ENCODE measurements around the gene IARS1. TPM values are rescaled to one million over a fixed set of nuclear protein-coding genes. Genes with fewer than 3 reads are reported as not detected.

Gene IARS1
- total and polyA plus RNA-seq, 10 of the 15 experiments (the other 5 are each of a cell fraction or from before 2014, with no cell fraction given): 71.0 to 227 (median 153) TPM

GRCh38 chr9:92308893-92309292 is 15.4 kb upstream of the IARS1 start (continued):
- TF ChIP-seq BCL3 (IDR thresholded peaks at IDR 0.05; ENCODE audit: borderline replicate concordance, insufficient read depth, low read depth, low read length, poor library complexity, severe bottlenecking) (no peak), ATF7 (IDR thresholded peaks at IDR 0.05; ENCODE audit: low read depth) (no peak), IRF4 (IDR thresholded peaks at IDR 0.05; ENCODE audit: low read depth, low read length) (no peak), ZNF24 (IDR thresholded peaks at IDR 0.05) (no peak), POLR2A (IDR thresholded peaks at IDR 0.05; ENCODE audit: low read depth, low read length) (no peak), TCF12 (IDR thresholded peaks at IDR 0.05; ENCODE audit: low read depth, low read length) (no peak)
- TF ChIP-seq, protein P1, sequence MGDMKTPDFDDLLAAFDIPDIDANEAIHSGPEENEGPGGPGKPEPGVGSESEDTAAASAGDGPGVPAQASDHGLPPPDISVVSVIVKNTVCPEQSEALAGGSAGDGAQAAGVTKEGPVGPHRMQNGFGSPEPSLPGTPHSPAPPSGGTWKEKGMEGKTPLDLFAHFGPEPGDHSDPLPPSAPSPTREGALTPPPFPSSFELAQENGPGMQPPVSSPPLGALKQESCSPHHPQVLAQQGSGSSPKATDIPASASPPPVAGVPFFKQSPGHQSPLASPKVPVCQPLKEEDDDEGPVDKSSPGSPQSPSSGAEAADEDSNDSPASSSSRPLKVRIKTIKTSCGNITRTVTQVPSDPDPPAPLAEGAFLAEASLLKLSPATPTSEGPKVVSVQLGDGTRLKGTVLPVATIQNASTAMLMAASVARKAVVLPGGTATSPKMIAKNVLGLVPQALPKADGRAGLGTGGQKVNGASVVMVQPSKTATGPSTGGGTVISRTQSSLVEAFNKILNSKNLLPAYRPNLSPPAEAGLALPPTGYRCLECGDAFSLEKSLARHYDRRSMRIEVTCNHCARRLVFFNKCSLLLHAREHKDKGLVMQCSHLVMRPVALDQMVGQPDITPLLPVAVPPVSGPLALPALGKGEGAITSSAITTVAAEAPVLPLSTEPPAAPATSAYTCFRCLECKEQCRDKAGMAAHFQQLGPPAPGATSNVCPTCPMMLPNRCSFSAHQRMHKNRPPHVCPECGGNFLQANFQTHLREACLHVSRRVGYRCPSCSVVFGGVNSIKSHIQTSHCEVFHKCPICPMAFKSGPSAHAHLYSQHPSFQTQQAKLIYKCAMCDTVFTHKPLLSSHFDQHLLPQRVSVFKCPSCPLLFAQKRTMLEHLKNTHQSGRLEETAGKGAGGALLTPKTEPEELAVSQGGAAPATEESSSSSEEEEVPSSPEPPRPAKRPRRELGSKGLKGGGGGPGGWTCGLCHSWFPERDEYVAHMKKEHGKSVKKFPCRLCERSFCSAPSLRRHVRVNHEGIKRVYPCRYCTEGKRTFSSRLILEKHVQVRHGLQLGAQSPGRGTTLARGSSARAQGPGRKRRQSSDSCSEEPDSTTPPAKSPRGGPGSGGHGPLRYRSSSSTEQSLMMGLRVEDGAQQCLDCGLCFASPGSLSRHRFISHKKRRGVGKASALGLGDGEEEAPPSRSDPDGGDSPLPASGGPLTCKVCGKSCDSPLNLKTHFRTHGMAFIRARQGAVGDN (IDR thresholded peaks at IDR 0.05): no peak

GRCh38 chr9:92300936-92301335 is 7.4 kb upstream of the IARS1 start:
- H3K36me3 ChIP-seq (ENCODE audit: control insufficient read depth in 2 of 2, insufficient read depth in 2 of 2, low read length in 1 of 2): peaks cover 0 to 31% of the 10 kb centered on the region in 2 experiments; a peak in 3 of 4 replicates
- RAD21 ChIA-PET (ENCODE audit: unreplicated experiment): no interaction called here
- in situ Hi-C loops (cut with MboI): no loop called here
- no TSS peak for BruUV-seq (replicated peaks)
- SMC1A ChIA-PET (ENCODE audit: uncharacterized antibody, unreplicated experiment): interaction anchor here (1.0 to 1.4 kb wide), 3 partner anchors 9 to 25 kb away, joined by 3 to 5 read pairs (median 3); partner anchors contain the start of gene CENPP
- H3K4me2 ChIP-seq (ENCODE audit: control insufficient read depth, insufficient read depth): no peak overlapping the region
- no peak for FAIRE-seq
- no peaks in the 10 kb centered on the region for H3K79me2 ChIP-seq (ENCODE audit: control insufficient read depth, insufficient read depth, low read length)
- TF ChIP-seq SP1 (IDR thresholded peaks at IDR 0.05; ENCODE audit: low read depth, low read length): no peak
- TF ChIP-seq FOXM1 (IDR thresholded peaks at IDR 0.05; ENCODE audit: low read depth, low read length): no peak
- TF ChIP-seq BCLAF1 (IDR thresholded peaks at IDR 0.05): no peak
- no peak for TF ChIP-seq GABPA (IDR thresholded peaks at IDR 0.05; ENCODE audit: low read depth)
- TF ChIP-seq, protein P1 (IDR thresholded peaks at IDR 0.05): no peak
- no peaks in the 10 kb centered on the region for H3K27me3 ChIP-seq (replicated peaks in 1 of 2; ENCODE audit: control insufficient read depth in 2 of 2, insufficient read depth in 2 of 2, low read length in 1 of 2)
- no peaks in the 10 kb centered on the region for H3K9me3 ChIP-seq (replicated peaks; ENCODE audit: control insufficient read depth, insufficient read depth, low read length)
- 0% methylated on average over 1 of the region's 1 CpG for WGBS (ENCODE audit: insufficient coverage, insufficient replicate concordance, low lambda C conversion rate, missing lambda C conversion rate)
- no peak overlapping the region for H3K9ac ChIP-seq (ENCODE audit: control insufficient read depth, insufficient read depth, low read length)
- no peak for DNase-seq (ENCODE audit: low read depth, low spot score)
- POLR2A ChIA-PET: no interaction called here
- no peak overlapping the region for H2AFZ ChIP-seq (ENCODE audit: control insufficient read depth, low read depth, low read length)
- H4K20me1 ChIP-seq (ENCODE audit: control insufficient read depth, insufficient read depth): no peaks in the 10 kb centered on the region
- H3K4me1 ChIP-seq (ENCODE audit: control insufficient read depth, insufficient read depth, low read length): peaks cover 4% of the 10 kb centered on the region; the same call in 1 of the 2 replicates
- no peak overlapping the region for H3K4me3 ChIP-seq
- CTCF ChIA-PET: interaction anchor here (0.5 kb wide), 1 partner anchor 252 kb away, joined by 3 read pairs; no protein-coding TSS in a partner anchor
- no peak for ATAC-seq
- intact Hi-C loops (cut with micrococcal nuclease; ENCODE audit: unreplicated experiment): no loop called here
- H3K27ac ChIP-seq (ENCODE audit: control insufficient read depth, insufficient read depth): no peak overlapping the region
